Loucy (cell line): Measurements from ENCODE around the gene HOTAIR.

Experiments
- H2AFZ ChIP-seq: fragments of 200-600 bp; sonication (generic); 2 replicates; pipeline ENCODE4 v1.6.0; 2016; ENCODE audit warnings: antibody characterized with exemption, mild to moderate bottlenecking, low read length, moderate library complexity
- H3F3A ChIP-seq: fragments of 200-600 bp; 2 replicates; pipeline ENCODE4 v1.6.0; 2016; ENCODE audit warnings: antibody characterized with exemption, low read depth, mild to moderate bottlenecking
- H3K27me3 ChIP-seq: fragments of 200-600 bp; sonication (generic); 2 replicates; pipeline ENCODE4 v1.6.1; 2014; ENCODE audit warnings: low read length, mild to moderate bottlenecking; ENCODE audit not compliant: insufficient read depth, poor library complexity, severe bottlenecking
- H3K36me3 ChIP-seq: fragments of 200-600 bp; sonication (generic); 2 replicates; pipeline ENCODE4 v1.6.1; 2016; ENCODE audit warnings: low read length; ENCODE audit not compliant: insufficient read depth
- H3K4me1 ChIP-seq: fragments of 200-600 bp; sonication (generic); 2 replicates; pipeline ENCODE4 v1.5.1; 2014; ENCODE audit warnings: low read length, mild to moderate bottlenecking; ENCODE audit not compliant: insufficient read depth, poor library complexity, severe bottlenecking
- H3K4me2 ChIP-seq: fragments of 200-600 bp; sonication (generic); 2 replicates; pipeline ENCODE4 v1.6.0; 2014; ENCODE audit warnings: antibody characterized with exemption, low read length, low read depth, mild to moderate bottlenecking; ENCODE audit not compliant: poor library complexity, severe bottlenecking
- H3K4me3 ChIP-seq: fragments of 200-600 bp; sonication (generic); 2 replicates; pipeline ENCODE4 v1.5.1; 2014; ENCODE audit warnings: low read length, mild to moderate bottlenecking, mixed read lengths; ENCODE audit not compliant: poor library complexity, severe bottlenecking
- H3K79me2 ChIP-seq: fragments of 200-600 bp; sonication (generic); 2 replicates; pipeline ENCODE4 v1.6.1; 2014; ENCODE audit warnings: low read length; ENCODE audit not compliant: insufficient read depth
- H3K9ac ChIP-seq: fragments of 200-600 bp; sonication (generic); 2 replicates; pipeline ENCODE4 v1.6.0; 2014; ENCODE audit warnings: mild to moderate bottlenecking, low read depth, low read length, moderate library complexity; ENCODE audit not compliant: poor library complexity, severe bottlenecking
- H3K9me2 ChIP-seq: fragments of 200-600 bp; sonication (generic); replicated peaks from 2 replicates; pipeline ENCODE4 v1.6.1; 2016; ENCODE audit warnings: low read depth, low read length, mixed read lengths
- H3K9me3 ChIP-seq: fragments of 200-600 bp; sonication (generic); 2 replicates; pipeline ENCODE4 v1.6.1; 2014; ENCODE audit warnings: mild to moderate bottlenecking, antibody characterized with exemption, low read length, low read depth; ENCODE audit not compliant: insufficient read depth
- H4K20me1 ChIP-seq: fragments of 200-600 bp; sonication (generic); 2 replicates; pipeline ENCODE4 v1.6.0; 2014; ENCODE audit warnings: antibody characterized with exemption, low read length, mild to moderate bottlenecking; ENCODE audit not compliant: insufficient read depth, poor library complexity, severe bottlenecking
- EZH2phosphoT487 ChIP-seq: fragments of 200-600 bp; IDR thresholded peaks from 2 replicates; pipeline ENCODE4 v1.6.1; 2018; ENCODE audit warnings: antibody characterized with exemption, mild to moderate bottlenecking, moderate library complexity, borderline replicate concordance
- TF ChIP-seq, protein P1 (sequence below): fragments of 200-600 bp; sonication (generic); conservative IDR thresholded peaks from 2 replicates; pipeline ENCODE4 v1.5.1; 2014; ENCODE audit warnings: mild to moderate bottlenecking, antibody characterized with exemption, low read length

The HOTAIR gene

DNA sequence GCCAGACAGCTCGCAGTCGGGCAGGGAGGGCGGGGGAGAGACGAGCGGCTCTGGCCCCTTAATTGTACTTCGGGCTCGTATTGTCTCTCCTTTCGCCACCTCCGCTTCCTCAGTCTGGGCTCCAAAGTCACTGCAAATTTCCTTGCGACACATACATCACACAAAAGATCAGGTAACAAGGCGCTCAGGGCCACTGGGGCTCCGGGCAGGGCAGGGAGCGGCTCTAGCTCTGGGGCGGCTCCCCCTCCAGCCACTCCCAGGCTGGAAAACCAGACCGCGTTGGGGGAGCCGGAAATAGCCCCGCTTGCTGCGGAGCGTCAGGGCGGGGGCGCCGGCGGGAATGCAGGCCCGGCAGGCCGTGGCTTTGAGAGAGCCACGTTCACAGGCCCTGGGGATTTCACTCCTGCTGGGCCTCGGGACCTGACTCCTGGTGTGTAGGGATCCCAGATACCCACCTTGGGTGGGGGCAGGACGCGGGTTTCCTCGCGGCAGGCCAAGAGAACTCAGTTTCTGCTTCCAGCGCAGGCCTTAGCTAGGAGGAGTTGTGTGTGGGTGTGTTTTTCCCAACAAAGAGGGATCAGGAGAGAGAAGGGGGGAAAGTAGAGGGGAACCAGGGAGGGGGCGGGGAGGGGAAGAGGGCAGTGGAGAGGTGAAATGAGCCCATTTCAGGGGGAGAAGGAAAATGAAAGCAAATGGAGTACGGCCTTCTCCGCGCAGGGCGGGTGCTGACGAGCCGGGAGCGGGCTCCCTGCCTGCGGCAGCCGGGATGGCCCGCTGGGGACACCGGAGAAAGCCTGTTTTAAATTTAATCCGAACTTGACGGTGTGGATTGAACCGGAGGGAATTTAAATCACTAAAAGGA, 20.9 kb upstream of the HOTAIR start:
- Histone ChIP-seq H3F3A (no peaks in the 10 kb centered on the region), H3K79me2 (peaks cover 47% of the 10 kb centered on the region), H3K9ac (peak overlapping the region; percentile 97), H3K4me1 (peaks cover 50% of the 10 kb centered on the region), H3K36me3 (no peaks in the 10 kb centered on the region), H4K20me1 (peaks cover 4% of the 10 kb centered on the region), H2AFZ (peak overlapping the region; percentile 78), H3K4me3 (peak overlapping the region; percentile 82), H3K9me2 (no peaks in the 10 kb centered on the region), H3K27me3 (no peaks in the 10 kb centered on the region), H3K9me3 (no peaks in the 10 kb centered on the region), H3K4me2 (peak overlapping the region; percentile 84)
- TF ChIP-seq, protein P1, sequence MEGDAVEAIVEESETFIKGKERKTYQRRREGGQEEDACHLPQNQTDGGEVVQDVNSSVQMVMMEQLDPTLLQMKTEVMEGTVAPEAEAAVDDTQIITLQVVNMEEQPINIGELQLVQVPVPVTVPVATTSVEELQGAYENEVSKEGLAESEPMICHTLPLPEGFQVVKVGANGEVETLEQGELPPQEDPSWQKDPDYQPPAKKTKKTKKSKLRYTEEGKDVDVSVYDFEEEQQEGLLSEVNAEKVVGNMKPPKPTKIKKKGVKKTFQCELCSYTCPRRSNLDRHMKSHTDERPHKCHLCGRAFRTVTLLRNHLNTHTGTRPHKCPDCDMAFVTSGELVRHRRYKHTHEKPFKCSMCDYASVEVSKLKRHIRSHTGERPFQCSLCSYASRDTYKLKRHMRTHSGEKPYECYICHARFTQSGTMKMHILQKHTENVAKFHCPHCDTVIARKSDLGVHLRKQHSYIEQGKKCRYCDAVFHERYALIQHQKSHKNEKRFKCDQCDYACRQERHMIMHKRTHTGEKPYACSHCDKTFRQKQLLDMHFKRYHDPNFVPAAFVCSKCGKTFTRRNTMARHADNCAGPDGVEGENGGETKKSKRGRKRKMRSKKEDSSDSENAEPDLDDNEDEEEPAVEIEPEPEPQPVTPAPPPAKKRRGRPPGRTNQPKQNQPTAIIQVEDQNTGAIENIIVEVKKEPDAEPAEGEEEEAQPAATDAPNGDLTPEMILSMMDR = no peak
- TF ChIP-seq EZH2phosphoT487 = no peak

DNA sequence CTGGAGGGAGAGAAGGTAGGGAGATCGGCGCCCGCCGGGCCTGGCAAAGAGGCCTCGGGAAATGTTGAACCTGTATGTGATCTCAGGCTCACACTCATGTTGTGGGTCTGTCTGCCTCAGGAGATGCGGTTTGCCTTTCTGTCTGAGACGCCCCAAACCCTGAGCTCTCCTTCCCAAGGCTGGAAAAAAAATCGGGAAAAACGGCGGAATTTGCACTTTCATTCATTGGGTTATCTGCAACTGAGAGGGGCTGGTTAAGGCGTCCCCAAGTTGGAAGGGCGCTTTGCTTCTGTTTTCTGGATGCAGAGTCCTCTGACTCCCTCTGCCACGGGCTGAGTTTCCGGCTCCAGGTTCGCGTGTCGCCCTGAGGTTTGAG, 20.2 kb upstream of the HOTAIR start:
- Histone ChIP-seq H3K4me2 (peak overlapping the region; percentile 84), H3K9ac (peak overlapping the region; percentile 97)

DNA sequence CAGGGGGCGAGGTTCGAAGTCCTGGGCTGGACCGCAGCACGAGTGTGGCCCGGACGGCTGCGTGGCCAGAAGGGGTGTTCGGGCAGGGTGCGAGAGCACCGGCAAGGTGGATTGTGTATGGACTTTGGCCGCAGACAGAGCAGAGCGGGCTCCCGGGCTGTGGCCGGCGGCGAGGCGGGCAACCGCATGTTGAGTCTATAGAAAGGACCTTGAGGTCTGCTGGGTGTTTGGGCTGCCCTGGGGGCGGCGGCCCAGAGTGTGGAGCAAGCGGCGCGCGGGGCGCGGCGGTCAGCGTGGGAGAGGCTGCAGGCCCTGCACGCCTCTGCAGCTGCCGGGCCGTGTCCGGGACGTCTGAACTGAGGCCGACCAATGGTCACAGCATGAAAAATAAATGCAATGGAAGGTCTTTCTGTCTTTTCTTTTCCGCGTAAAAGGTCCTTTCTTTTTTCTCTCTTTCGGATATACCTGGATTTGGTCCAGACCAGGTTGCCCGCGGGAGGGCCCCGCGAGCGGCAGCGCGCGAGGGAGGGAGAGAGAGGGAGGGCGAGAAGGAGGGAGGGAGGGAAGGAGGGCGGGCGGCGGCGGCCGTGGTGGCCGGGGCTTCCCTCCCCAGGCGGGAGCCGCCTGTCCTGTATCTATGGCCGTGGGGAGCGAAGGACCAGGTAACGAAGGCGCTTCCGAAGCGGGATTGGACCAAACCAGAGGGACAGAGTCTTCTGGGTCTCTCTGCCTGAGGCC, 19.7 kb upstream of the HOTAIR start:
- peak overlapping the region; percentile 84 for H3K4me2 ChIP-seq
- peaks cover 61% of the 10 kb centered on the region for H3K4me1 ChIP-seq
- H3K36me3 ChIP-seq = no peaks in the 10 kb centered on the region
- TF ChIP-seq, protein P1 = no peak
- no peak for TF ChIP-seq EZH2phosphoT487
- H3K27me3 ChIP-seq = no peaks in the 10 kb centered on the region
- H3K9ac ChIP-seq = peak overlapping the region; percentile 97
- peaks cover 4% of the 10 kb centered on the region for H4K20me1 ChIP-seq
- no peaks in the 10 kb centered on the region for H3K9me2 ChIP-seq
- H3K4me3 ChIP-seq = peak overlapping the region; percentile 82
- no peak overlapping the region for H2AFZ ChIP-seq
- no peaks in the 10 kb centered on the region for H3K9me3 ChIP-seq
- H3F3A ChIP-seq = no peaks in the 10 kb centered on the region
- peaks cover 47% of the 10 kb centered on the region for H3K79me2 ChIP-seq

More for the DNA sequence above, 20.2 kb upstream of the HOTAIR start:
- no peaks in the 10 kb centered on the region for H3K9me2 ChIP-seq
- H3K36me3 ChIP-seq = no peaks in the 10 kb centered on the region
- H3K4me3 ChIP-seq = peak overlapping the region; percentile 82
- H3K27me3 ChIP-seq = no peaks in the 10 kb centered on the region
- no peaks in the 10 kb centered on the region for H3K9me3 ChIP-seq
- H3K4me1 ChIP-seq = peaks cover 56% of the 10 kb centered on the region
- H2AFZ ChIP-seq = peak overlapping the region; percentile 78
- H3F3A ChIP-seq = no peaks in the 10 kb centered on the region
- peaks cover 4% of the 10 kb centered on the region for H4K20me1 ChIP-seq
- TF ChIP-seq, protein P1 = no peak
- TF ChIP-seq EZH2phosphoT487 = no peak
- H3K79me2 ChIP-seq = peaks cover 47% of the 10 kb centered on the region
